Fibroblast of pulmonary artery (primary cell): ENCODE data around the gene ADAMTSL1.

Experiments
- DNase-seq: peaks from one replicate; pipeline ENCODE4 v3.0.0-alpha.2; 2010; ENCODE audit warnings: low read depth
- H3K4me3 ChIP-seq: replicated peaks from 2 replicates; pipeline ENCODE4 v1.5.1; 2011; ENCODE audit warnings: low read depth, mild to moderate bottlenecking, control low read depth, low read length, moderate library complexity
- CTCF ChIP-seq: IDR thresholded peaks from 2 replicates; pipeline ENCODE4 v1.5.1; 2011; ENCODE audit warnings: mild to moderate bottlenecking, control low read depth, low read length, inconsistent platforms; ENCODE audit errors: missing control alignments

Gene ADAMTSL1

DNA sequence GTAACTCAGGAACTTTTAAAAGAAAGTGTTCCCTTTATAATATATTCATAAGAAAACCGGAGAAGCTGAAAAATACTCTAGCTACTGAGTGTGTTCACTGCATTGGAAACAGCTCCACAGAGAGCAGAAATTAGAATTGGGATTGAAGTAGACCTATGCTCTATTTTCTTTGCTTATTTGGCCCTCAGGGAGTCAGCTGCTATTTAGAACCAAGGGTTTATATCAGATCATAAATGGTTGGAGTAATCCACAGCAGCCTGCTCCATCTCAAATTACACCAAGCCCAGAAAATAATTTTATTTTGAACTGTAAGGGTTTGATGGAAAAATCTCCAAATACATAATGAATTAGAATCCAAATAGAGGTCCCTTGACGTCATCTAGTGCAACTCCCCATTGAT lies 202.6 kb downstream of the ADAMTSL1 start:
- TF ChIP-seq CTCF = no peak
- H3K4me3 ChIP-seq = no peak overlapping the region
- DNase-seq = no peak

- peak; percentile 47 for DNase-seq
These were observed 205.1 kb downstream of the ADAMTSL1 start for GRCh38 chr9:18678821-18679590.

DNA sequence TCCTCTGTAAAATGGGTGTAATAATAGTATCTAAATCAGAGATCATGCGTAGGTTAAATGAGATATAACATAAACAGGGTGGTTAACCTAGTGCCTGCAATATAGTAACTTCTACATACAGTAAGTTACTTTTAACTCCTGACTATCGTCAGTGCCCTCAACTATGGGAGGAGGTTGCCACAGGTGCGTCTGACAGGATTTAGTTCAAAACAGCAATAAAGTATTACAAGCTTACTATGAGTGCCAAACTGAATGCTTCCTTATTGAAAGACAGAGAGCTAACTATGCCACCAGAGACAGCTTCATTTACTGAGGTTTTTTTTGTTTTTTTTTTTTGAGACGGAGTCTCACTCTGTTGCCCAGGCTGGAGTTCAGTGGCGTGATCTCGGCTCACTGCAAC lies 209.0 kb downstream of the ADAMTSL1 start:
- no peak for TF ChIP-seq CTCF
- no peak for DNase-seq
- no peak overlapping the region for H3K4me3 ChIP-seq

More at GRCh38 chr9:18678821-18679590, 205.1 kb downstream of the ADAMTSL1 start:
- H3K4me3 ChIP-seq = no peak overlapping the region
- TF ChIP-seq CTCF = no peak

DNA sequence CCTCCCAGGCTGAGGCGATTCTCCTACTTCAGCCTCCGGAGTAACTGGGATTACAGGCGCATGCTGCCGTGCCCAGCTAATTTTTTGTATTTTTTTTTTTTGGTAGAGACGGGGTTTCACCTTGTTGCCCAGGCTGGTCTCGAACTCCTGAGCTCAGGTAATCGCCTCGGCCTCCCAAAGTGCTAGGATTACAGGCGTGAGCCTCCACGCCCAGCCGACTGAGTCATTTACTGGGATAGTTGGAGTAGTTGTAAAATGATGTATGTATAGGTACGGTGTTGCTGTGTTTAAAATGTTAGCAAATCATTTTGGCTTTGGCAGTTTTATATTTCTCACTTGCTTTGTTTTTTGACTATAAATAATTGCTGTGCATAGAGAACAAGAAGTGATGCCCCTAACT lies 209.4 kb downstream of the ADAMTSL1 start:
- no peak for TF ChIP-seq CTCF
- no peak for DNase-seq
- H3K4me3 ChIP-seq = no peak overlapping the region

DNA sequence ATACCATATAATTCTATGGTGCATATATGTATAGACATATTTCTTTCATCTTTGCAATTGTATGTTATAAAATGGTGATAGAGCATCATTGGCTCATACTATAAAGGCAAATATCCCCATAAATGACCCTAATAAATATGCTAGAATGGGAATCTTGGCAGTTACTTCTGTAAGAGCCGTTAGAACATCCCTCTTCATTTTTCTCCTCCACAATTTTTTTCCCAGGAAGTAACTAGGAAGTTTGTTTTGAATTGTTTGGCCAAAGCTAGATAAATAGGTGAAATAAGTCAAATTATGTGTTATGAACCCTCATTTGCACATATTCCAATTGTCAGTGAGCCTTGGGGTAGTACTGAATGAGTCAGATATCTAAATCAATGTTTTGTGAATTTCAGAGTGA lies 209.9 kb downstream of the ADAMTSL1 start:
- TF ChIP-seq CTCF = no peak
- no peak for DNase-seq
- H3K4me3 ChIP-seq = no peak overlapping the region

GRCh38 chr9:18684593-18685317 lies 210.8 kb downstream of the ADAMTSL1 start:
- no peak overlapping the region for H3K4me3 ChIP-seq
- TF ChIP-seq CTCF = no peak
- DNase-seq = no peak
